OCI-LY3 (cell line): ENCODE data around the gene GIGYF1.

Source experiments
- CTCF ChIP-seq: fragments of 200-600, 300-600 bp; sonication (generic); IDR thresholded peaks from 2 replicates; pipeline ENCODE4 v1.5.1; 2014; ENCODE audit warnings: antibody characterized with exemption, low read length, low read depth
- EZH2phosphoT487 ChIP-seq: fragments of 200-600 bp; shearing (Covaris generic); IDR thresholded peaks from 2 replicates; pipeline ENCODE4 v1.6.1; 2018; ENCODE audit warnings: antibody characterized with exemption, mixed run types, low read depth

DNA sequence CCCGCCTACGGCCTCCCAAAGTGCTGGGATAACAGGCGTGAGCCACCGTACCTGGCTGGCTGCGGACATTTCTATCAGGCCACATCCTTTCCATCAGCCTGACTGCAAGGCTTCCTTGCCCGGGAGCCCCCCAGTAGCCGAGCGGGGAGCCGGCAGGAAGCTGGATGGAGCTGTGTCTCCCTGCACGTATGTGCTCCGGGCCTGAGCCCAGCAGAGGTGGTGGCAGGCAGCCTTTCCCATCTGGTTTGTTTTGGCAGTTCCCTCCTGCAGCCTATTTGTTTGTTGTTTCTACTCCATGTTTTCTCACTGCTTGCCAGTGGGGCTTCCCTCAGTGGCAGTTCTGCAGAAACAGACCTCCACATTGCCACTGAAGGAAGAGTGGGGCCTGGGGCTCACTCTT, 17.3 kb upstream of the GIGYF1 start:
- no peak for TF ChIP-seq CTCF
- TF ChIP-seq EZH2phosphoT487 = no peak
